ENCODE data around the gene ROCK2. TPM values are rescaled to one million over a fixed set of nuclear protein-coding genes. Genes with fewer than 3 reads are reported as not detected.

ROCK2 gene
- polyA plus RNA-seq, 3 donors: 5.6 to 22.8 (median 17.3) TPM

GRCh38 chr2:11224887-11225286 lies 119.5 kb downstream of the ROCK2 start:
- H3K27ac ChIP-seq (ENCODE audit: low read depth, low read length): no peak overlapping the region

- WGBS, 3 donors: 88 to 94% (median 91%) methylated on average over 5 of the region's 5 CpGs
- no peak overlapping the region for H3K27ac ChIP-seq (ENCODE audit: low read depth, low read length)
Measured at GRCh38 chr2:11222845-11223244, 121.6 kb downstream of the ROCK2 start.

GRCh38 chr2:11220445-11220844 lies 124.0 kb downstream of the ROCK2 start:
- H3K27ac ChIP-seq (ENCODE audit: low read depth, low read length): no peak overlapping the region
- 95 to 97% (median 96%) methylated on average over 2 of the region's 2 CpGs for WGBS, 3 donors

- H3K27ac ChIP-seq (ENCODE audit: low read depth, low read length): no peak overlapping the region
- WGBS, 3 donors: 91 to 98% (median 96%) methylated on average over 3 of the region's 3 CpGs
Measured at GRCh38 chr2:11215407-11215806, 129.0 kb downstream of the ROCK2 start.

- no peak overlapping the region for H3K27ac ChIP-seq (ENCODE audit: low read depth, low read length)
- WGBS, 3 donors: 68 to 85% (median 82%) methylated on average over 4 of the region's 4 CpGs
Measured at GRCh38 chr2:11214770-11215169, 129.7 kb downstream of the ROCK2 start.

GRCh38 chr2:11213975-11214374 lies 130.5 kb downstream of the ROCK2 start:
- H3K27ac ChIP-seq (ENCODE audit: low read depth, low read length): no peak overlapping the region
- WGBS, 3 donors: 93 to 96% (median 95%) methylated on average over 1 of the region's 1 CpG

GRCh38 chr2:11213090-11213638 lies 131.3 kb downstream of the ROCK2 start:
- no peak overlapping the region for H3K27ac ChIP-seq (ENCODE audit: low read depth, low read length)
- 92 to 93% (median 92%) methylated on average over 5 of the region's 5 CpGs for WGBS, 3 donors

GRCh38 chr2:11212645-11213044 lies 131.8 kb downstream of the ROCK2 start:
- H3K27ac ChIP-seq (ENCODE audit: low read depth, low read length): no peak overlapping the region

GRCh38 chr2:11208083-11208482 lies 136.4 kb downstream of the ROCK2 start:
- no peak overlapping the region for H3K27ac ChIP-seq (ENCODE audit: low read depth, low read length)

GRCh38 chr2:11203480-11203879 lies 141.0 kb downstream of the ROCK2 start:
- WGBS, 3 donors: 51 to 83% (median 56%) methylated on average over 3 of the region's 3 CpGs
- H3K27ac ChIP-seq (ENCODE audit: low read depth, low read length): no peak overlapping the region

GRCh38 chr2:11201969-11202368 lies 142.5 kb downstream of the ROCK2 start:
- 78 to 88% (median 80%) methylated on average over 5 of the region's 5 CpGs for WGBS, 3 donors
- no peak overlapping the region for H3K27ac ChIP-seq (ENCODE audit: low read depth, low read length)

- no peak overlapping the region for H3K27ac ChIP-seq (ENCODE audit: low read depth, low read length)
- 93 to 99% (median 95%) methylated on average over 2 of the region's 2 CpGs for WGBS, 3 donors
Measured at GRCh38 chr2:11200651-11201050, 143.8 kb downstream of the ROCK2 start.

GRCh38 chr2:11196246-11196645 lies 148.2 kb downstream of the ROCK2 start:
- 55 to 90% (median 66%) methylated on average over 3 of the region's 3 CpGs for WGBS, 3 donors
- no peak overlapping the region for H3K27ac ChIP-seq (ENCODE audit: low read depth, low read length)

GRCh38 chr2:11187731-11188130 lies 156.7 kb downstream of the ROCK2 start:
- H3K27ac ChIP-seq (ENCODE audit: low read depth, low read length): no peak overlapping the region
- 72 to 94% (median 80%) methylated on average over 2 of the region's 2 CpGs for WGBS, 3 donors

- no peak overlapping the region for H3K27ac ChIP-seq (ENCODE audit: low read depth, low read length)
- WGBS, 3 donors: 87 to 92% (median 88%) methylated on average over 7 of the region's 7 CpGs
Measured at GRCh38 chr2:11187083-11187619, 157.3 kb downstream of the ROCK2 start.

GRCh38 chr2:11186145-11186544 lies 158.3 kb downstream of the ROCK2 start:
- 95 to 97% (median 95%) methylated on average over 6 of the region's 6 CpGs for whole genome bisulfite sequencing, 3 donors

GRCh38 chr2:11182951-11183350 lies 161.5 kb downstream of the ROCK2 start:
- no peak overlapping the region for H3K27ac ChIP-seq (ENCODE audit: low read depth, low read length)
- 92 to 98% (median 96%) methylated on average over 2 of the region's 2 CpGs for WGBS, 3 donors

More at GRCh38 chr2:11186145-11186544, 158.3 kb downstream of the ROCK2 start:
- H3K27ac ChIP-seq (ENCODE audit: low read depth, low read length): no peak overlapping the region

- no peak overlapping the region for H3K27ac ChIP-seq (ENCODE audit: low read depth, low read length)
- WGBS, 3 donors: 88 to 90% (median 89%) methylated on average over 6 of the region's 6 CpGs
Measured at GRCh38 chr2:11180653-11181052, 163.8 kb downstream of the ROCK2 start.

- WGBS, 3 donors: 92 to 93% (median 92%) methylated on average over 4 of the region's 4 CpGs
Measured at GRCh38 chr2:11179899-11180298, 164.5 kb downstream of the ROCK2 start.

GRCh38 chr2:11179196-11179595 lies 165.2 kb downstream of the ROCK2 start:
- 77 to 81% (median 80%) methylated on average over 4 of the region's 4 CpGs for WGBS, 3 donors
- H3K27ac ChIP-seq (ENCODE audit: low read depth, low read length): no peak overlapping the region

More at GRCh38 chr2:11179899-11180298, 164.5 kb downstream of the ROCK2 start:
- no peak overlapping the region for H3K27ac ChIP-seq (ENCODE audit: low read depth, low read length)
